K562 (cell line): ENCODE results near the gene COX6A2. TPM values are rescaled to one million over a fixed set of nuclear protein-coding genes. Genes with fewer than 3 reads are reported as not detected.

Source experiments
- ATAC-seq: fragments of 200-7000 bp; cut with Tn5 transposase; 3 replicates; pipeline ENCODE4 v1.9.1; 2020; ENCODE audit warnings: moderate library complexity
- BruUV-seq: library from RNA; stranded (reverse); fragments of 400-500 nt; replicated peaks from 2 replicates; lab custom pipeline; 2021; lab: Mats Ljungman, UMichigan
- CTCF ChIA-PET: fragments of 300-600 bp; formaldehyde crosslinking; extraction: SDS; loops from one replicate; lab custom pipeline; 2021; ENCODE audit warnings: low intra/inter-chr PET ratio; lab: Yijun Ruan, JAX
- POLR2A ChIA-PET: fragments of 300-600, 350-650 bp; sonication (Branson Sonifier 250); formaldehyde crosslinking; extraction: SDS; loops from one replicate; lab custom pipeline; 2021; ENCODE audit warnings: antibody characterized with exemption, inconsistent platforms; lab: Yijun Ruan, JAX
- DNase-seq, 4 experiments: peaks; one replicate each; pipeline versions ENCODE4 v3.0.0 to v3.0.0-alpha.2; 2011 to 2018; ENCODE audit warnings: low spot score in 3 of 4, mixed read lengths in 3 of 4; ENCODE audit errors: extremely low read depth in 1 of 4
- FAIRE-seq: peaks from 2 replicates; lab custom pipeline; 2011; peaks lifted over from hg19 to GRCh38; lab: Jason Lieb, UNC
- H2AFZ ChIP-seq: 2 replicates; pipeline ENCODE4 v1.6.0; 2011; ENCODE audit warnings: low read depth, low read length, control low read depth, inconsistent platforms
- H3K27ac ChIP-seq: fragments of 200-600 bp; 3 replicates; pipeline ENCODE4 v1.8.0; 2011; ENCODE audit warnings: low read depth, mild to moderate bottlenecking, control low read depth, inconsistent platforms, low read length, moderate library complexity, mixed read lengths; ENCODE audit errors: extremely low read depth
- H3K27me3 ChIP-seq, 2 experiments: fragments of 300-600 bp in 1 of 2; 2 replicates in 1 of 2; 3 replicates in 1 of 2; pipeline versions ENCODE4 v1.6.0 to v1.8.0; 2011; ENCODE audit warnings: inconsistent platforms in 2 of 2, low read length in 2 of 2, mild to moderate bottlenecking in 1 of 2, mixed read lengths in 1 of 2, moderate library complexity in 1 of 2; ENCODE audit not compliant: control insufficient read depth in 2 of 2, insufficient read depth in 2 of 2
- H3K36me3 ChIP-seq: fragments of 300-600 bp; 3 replicates; pipeline ENCODE4 v1.8.0; 2011; ENCODE audit warnings: mild to moderate bottlenecking, low read length, inconsistent platforms; ENCODE audit not compliant: control insufficient read depth, insufficient read depth
- H3K4me1 ChIP-seq, 2 experiments: fragments of 200-600 bp in 1 of 2; replicated peaks in 1 of 2; 2 replicates in 1 of 2; 3 replicates in 1 of 2; pipeline versions ENCODE4 v1.5.1 to v1.8.0; 2011; ENCODE audit warnings: inconsistent platforms in 2 of 2, low read length in 2 of 2, mild to moderate bottlenecking in 1 of 2, mixed read lengths in 1 of 2, moderate library complexity in 1 of 2; ENCODE audit not compliant: control insufficient read depth in 2 of 2, insufficient read depth in 2 of 2
- H3K4me2 ChIP-seq: 2 replicates; pipeline ENCODE4 v1.6.1; 2011; ENCODE audit warnings: low read length, control low read depth, inconsistent platforms, mixed read lengths; ENCODE audit not compliant: insufficient read depth
- H3K4me3 ChIP-seq: fragments of 200-600 bp; sonication (generic), shearing (Covaris generic); 2 replicates; pipeline ENCODE4 v1.5.1; 2016; ENCODE audit warnings: control low read depth, inconsistent platforms
- H3K79me2 ChIP-seq: fragments of 200-600 bp; 3 replicates; pipeline ENCODE4 v1.8.0; 2011; ENCODE audit warnings: low read length, inconsistent platforms; ENCODE audit not compliant: control insufficient read depth, insufficient read depth
- H3K9ac ChIP-seq, 2 experiments: 2 replicates each; pipeline versions ENCODE4 v1.6.0 to v1.6.1; 2011; ENCODE audit warnings: low read depth in 2 of 2, low read length in 2 of 2, control low read depth in 1 of 2, inconsistent platforms in 1 of 2, mild to moderate bottlenecking in 1 of 2, mixed read lengths in 1 of 2; ENCODE audit not compliant: insufficient read depth in 1 of 2
- H3K9me1 ChIP-seq: one replicate; pipeline ENCODE4 v1.6.0; 2011; ENCODE audit warnings: inconsistent platforms, mild to moderate bottlenecking, low read length, moderate library complexity; ENCODE audit not compliant: control insufficient read depth, insufficient read depth
- H3K9me3 ChIP-seq: replicated peaks from 2 replicates; pipeline ENCODE4 v1.5.1; 2011; ENCODE audit warnings: low read depth, low read length, inconsistent platforms; ENCODE audit not compliant: control insufficient read depth, insufficient read depth
- H4K20me1 ChIP-seq: replicated peaks from 2 replicates; pipeline ENCODE4 v1.6.1; 2011; ENCODE audit warnings: low read length, inconsistent platforms, mixed read lengths; ENCODE audit not compliant: control insufficient read depth, insufficient read depth
- FOSL1 ChIP-seq: fragments of 200-800 bp; sonication (Bioruptor generic); conservative IDR thresholded peaks from 2 replicates; pipeline ENCODE4 v1.6.1; 2016; ENCODE audit warnings: missing genetic modification characterization, missing compliant biosample characterization
- GATA2 ChIP-seq: sonication (generic); formaldehyde crosslinking; IDR thresholded peaks from 2 replicates; pipeline ENCODE4 v1.4.0; 2020; ENCODE audit warnings: mild to moderate bottlenecking, missing genetic modification reagents
- NFIC ChIP-seq: fragments of 450-650 bp; IDR thresholded peaks from 2 replicates; pipeline ENCODE4 v1.6.1; 2017; ENCODE audit warnings: mild to moderate bottlenecking, inconsistent platforms
- ZNF175 ChIP-seq: fragments of 200-800 bp; sonication (Bioruptor generic); IDR thresholded peaks from 2 replicates; pipeline ENCODE4 v1.6.1; 2016; ENCODE audit warnings: low read depth, mild to moderate bottlenecking, missing genetic modification characterization, missing compliant biosample characterization
- ZSCAN32 ChIP-seq: fragments of 450-650 bp; formaldehyde crosslinking; IDR thresholded peaks from 2 replicates; pipeline ENCODE4 v1.4.0; 2020; ENCODE audit warnings: mild to moderate bottlenecking, moderate library complexity
- WGBS: fragments of 100-300 bp; shearing (Covaris generic); methylation state at CpG from one replicate; pipeline ENCODE4 v1.1.6; 2016; ENCODE audit warnings: low coverage, mixed read lengths; ENCODE audit not compliant: insufficient coverage; ENCODE audit errors: missing lambda C conversion rate; 5-methylcytosine and 5-hydroxymethylcytosine counted together
- in situ Hi-C: fragments of 300-500 bp; cut with MboI; formaldehyde crosslinking; loops from 4 replicates; pipeline ENCODE4 v1.15.0; 2018; ENCODE audit warnings: inconsistent platforms, mixed read lengths
- intact Hi-C: fragments of 100-400 bp; cut with micrococcal nuclease; formaldehyde crosslinking; loops from 2 replicates; pipeline ENCODE4 v1.14.2; 2022
- polyA plus RNA-seq, 8 experiments: library from polyadenylated mRNA; depleted of rRNA in 4 of 8; stranded (reverse) in 5 of 8; unstranded in 3 of 8; fragments of >200 nt; fragmentation: Nextera tagmentation in 2 of 8; fragmentation: Illumina TruSeq in 1 of 8; extraction: Ambion mirVana in 2 of 8; extraction: Trizol in 1 of 8; gene quantifications; 2 replicates each; pipeline versions ENCODE4 v1.2.1 to v1.2.3, GENCODE V29; 2011 to 2014; ENCODE audit warnings: inconsistent platforms in 1 of 8, missing spikeins in 1 of 8
- total RNA-seq, 7 experiments: library from RNA; depleted of rRNA in 6 of 7; stranded (reverse); fragments of >200 nt in 6 of 7; fragmentation: Illumina TruSeq in 2 of 7; extraction: Trizol in 2 of 7; gene quantifications; 2 replicates each; pipeline versions ENCODE4 v1.2.1 to v1.2.3, GENCODE V29; 2011 to 2021; ENCODE audit warnings: low replicate concordance in 1 of 7
- TF ChIP-seq, protein P1 (sequence below), 2 experiments: IDR thresholded peaks; 2 replicates each; pipeline ENCODE4 v1.6.1; 2011; ENCODE audit warnings: borderline replicate concordance in 1 of 2, control low read depth in 1 of 2, low read depth in 1 of 2, low read length in 1 of 2, mild to moderate bottlenecking in 1 of 2, mixed read lengths in 1 of 2, moderate library complexity in 1 of 2; ENCODE audit not compliant: insufficient read depth in 1 of 2, insufficient read length in 1 of 2, poor library complexity in 1 of 2, severe bottlenecking in 1 of 2; ENCODE audit errors: extremely low read depth in 1 of 2

Gene COX6A2
- total and polyA plus RNA-seq, 9 of the 15 experiments (the other 6 are each of a cell fraction or from before 2014, with no cell fraction given): not detected

DNA sequence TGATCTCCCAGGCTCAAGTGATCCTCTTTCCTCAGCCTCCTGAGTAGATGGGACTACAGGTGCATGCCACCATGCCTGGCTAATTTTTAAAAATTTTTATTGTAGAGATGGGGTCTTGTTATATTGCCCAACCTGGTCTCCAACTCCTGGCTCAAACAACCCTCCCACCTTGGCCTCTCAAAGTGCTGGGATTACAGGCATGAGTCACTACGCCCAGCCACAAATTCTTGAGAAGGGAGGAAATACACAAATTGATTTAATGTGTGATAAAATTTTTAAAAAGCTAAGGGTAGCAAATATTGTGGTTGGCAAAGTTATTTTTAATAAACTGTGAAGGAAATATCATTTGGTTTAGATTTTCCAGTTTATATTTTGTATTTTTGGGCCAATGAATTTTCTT is 25.5 kb downstream of the COX6A2 start:
- Histone ChIP-seq H3K4me3 (no peak overlapping the region), H4K20me1 (no peaks in the 10 kb centered on the region), H3K36me3 (no peaks in the 10 kb centered on the region), H3K27ac (no peak overlapping the region), H3K9me1 (no peaks in the 10 kb centered on the region)
- peak; percentile 30; the same call in 1 of the 2 replicates for TF ChIP-seq FOSL1 (tag)
- no peak for TF ChIP-seq ZNF175 (CRISPR knock-in tag)
- TF ChIP-seq, all 486 proteins: peak for 1
- Histone ChIP-seq H3K4me1 (peaks cover 3 to 12% of the 10 kb centered on the region in 2 experiments; a peak in 2 of 5 replicates), H3K27me3 (peaks cover 0 to 11% of the 10 kb centered on the region in 2 experiments; a peak in 2 of 5 replicates), H2AFZ (no peak overlapping the region), H3K4me2 (no peak overlapping the region), H3K9me3 (no peaks in the 10 kb centered on the region), H3K9ac (no peak overlapping the region), H3K79me2 (peaks cover 4% of the 10 kb centered on the region; the same call in 2 of the 3 replicates)
- WGBS: 57% methylated on average over 1 of the region's 1 CpG
- FAIRE-seq (no peak), ATAC-seq (no peak), DNase-seq (no peak)
- POLR2A ChIA-PET: no interaction called here
- BruUV-seq: no TSS peak
- CTCF ChIA-PET: no interaction called here
- intact Hi-C loops: loop anchor here (5.0 kb wide), 1 partner anchor 50 kb away; no protein-coding TSS in a partner anchor
- in situ Hi-C loops: no loop called here

DNA sequence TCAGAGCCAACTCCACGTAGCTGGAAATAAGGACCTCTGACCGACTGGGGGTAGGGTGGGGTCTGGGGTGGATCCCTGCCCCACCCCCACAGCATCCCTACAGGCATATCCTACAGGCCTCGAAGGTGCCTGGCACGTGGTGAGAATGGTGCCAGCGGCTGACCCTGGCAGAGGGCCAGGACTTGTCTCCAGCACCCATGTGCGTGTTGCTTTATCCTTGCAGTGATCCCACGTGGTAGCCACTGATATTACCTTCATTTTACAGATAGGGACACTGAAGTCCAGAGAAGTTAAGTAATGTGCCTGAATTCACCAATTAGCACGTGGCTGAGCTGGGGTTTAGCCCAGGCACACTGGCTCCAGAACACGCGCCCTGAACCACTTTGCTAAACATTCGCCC is 26.7 kb downstream of the COX6A2 start:
- H3K4me3 ChIP-seq: no peak overlapping the region
- H3K36me3 ChIP-seq: no peaks in the 10 kb centered on the region
- no peak overlapping the region for H3K4me2 ChIP-seq
- no peak overlapping the region for H2AFZ ChIP-seq
- H3K27me3 ChIP-seq: peaks cover 0 to 2% of the 10 kb centered on the region in 2 experiments; a peak in 2 of 5 replicates
- no TSS peak for BruUV-seq
- intact Hi-C loops (loop anchor here (5.0 kb wide), 1 partner anchor 51 kb away; no protein-coding TSS in a partner anchor), in situ Hi-C loops (no loop called here)
- H3K4me1 ChIP-seq: peaks cover 3 to 17% of the 10 kb centered on the region in 2 experiments; a peak in 2 of 5 replicates
- TF ChIP-seq ZSCAN32 (CRISPR knock-in tag) (no peak), NFIC (0 out of 2 replicates have a peak, but pooled peaks have one; percentile 14), GATA2 (CRISPR knock-in tag) (no peak)
- TF ChIP-seq, protein P1, sequence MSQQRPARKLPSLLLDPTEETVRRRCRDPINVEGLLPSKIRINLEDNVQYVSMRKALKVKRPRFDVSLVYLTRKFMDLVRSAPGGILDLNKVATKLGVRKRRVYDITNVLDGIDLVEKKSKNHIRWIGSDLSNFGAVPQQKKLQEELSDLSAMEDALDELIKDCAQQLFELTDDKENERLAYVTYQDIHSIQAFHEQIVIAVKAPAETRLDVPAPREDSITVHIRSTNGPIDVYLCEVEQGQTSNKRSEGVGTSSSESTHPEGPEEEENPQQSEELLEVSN (IDR thresholded peaks at IDR 0.05; ENCODE audit: borderline replicate concordance in 1 of 2, extremely low read depth in 1 of 2, insufficient read depth in 1 of 2, insufficient read length in 1 of 2, low read depth in 1 of 2, low read length in 1 of 2, poor library complexity in 1 of 2, severe bottlenecking in 1 of 2): peak in 1 of 2 experiments; percentile 19
- H3K9me1 ChIP-seq: no peaks in the 10 kb centered on the region
- H3K9me3 ChIP-seq: no peaks in the 10 kb centered on the region
- DNase-seq (no peak), ATAC-seq (no peak), FAIRE-seq (no peak)
- peaks cover 4% of the 10 kb centered on the region; the same call in 2 of the 3 replicates for H3K79me2 ChIP-seq
- ChIA-PET POLR2A (interaction anchor here (0.5 kb wide), 1 partner anchor 21 kb away, joined by 4 read pairs; no protein-coding TSS in a partner anchor), CTCF (no interaction called here)
- no peak overlapping the region; a peak in 1 of 4 replicates for H3K9ac ChIP-seq
- H3K27ac ChIP-seq: no peak overlapping the region
- H4K20me1 ChIP-seq: no peaks in the 10 kb centered on the region
- whole genome bisulfite sequencing: 60% methylated on average over 11 of the region's 11 CpGs
